Gastrocnemius medialis (tissue), 4 donors: ENCODE measurements around the gene THTPA.

ENCODE experiments used
- CTCF ChIP-seq, 5 experiments: fragments of 450-650 bp in 3 of 5; fragments of 200-600 bp in 2 of 5; sonication (generic) in 2 of 5; IDR thresholded peaks in 4 of 5; conservative IDR thresholded peaks in 1 of 5; 1 replicate in 4 of 5; 2 replicates in 1 of 5; pipeline ENCODE4 v1.5.1; 2016 to 2019; ENCODE audit warnings: antibody characterized with exemption in 5 of 5, mild to moderate bottlenecking in 3 of 5, moderate library complexity in 3 of 5
- POLR2A ChIP-seq, 2 donors: fragments of 450-650 bp; IDR thresholded peaks; one replicate each; pipeline ENCODE4 v1.6.1; 2017; ENCODE audit warnings: antibody characterized with exemption in 2 of 2, mild to moderate bottlenecking in 2 of 2, moderate library complexity in 2 of 2

GRCh38 chr14:23521785-23522640 lies 34.1 kb upstream of the THTPA start:
- no peak for TF ChIP-seq POLR2A (IDR thresholded peaks at IDR 0.05)
- no peak for TF ChIP-seq CTCF (IDR thresholded peaks at IDR 0.05 in 4 of 5, conservative IDR thresholded peaks at IDR 0.05 in 1 of 5)
